CD8-positive, alpha-beta memory T cell (primary cell): ENCODE data around the gene KLHDC2. TPM values are rescaled to one million over a fixed set of nuclear protein-coding genes. Genes with fewer than 3 reads are reported as not detected.
"Not testable (repeated sequence)": the region's sequence is repeated elsewhere in the genome, so short reads cannot be mapped to it uniquely, and the experiment has no call there.

ENCODE experiments used
- CTCF ChIA-PET: fragments of 350-600 bp; sonication (Branson Sonifier 250); formaldehyde crosslinking; loops from one replicate; lab custom pipeline; 2021; ENCODE audit warnings: antibody characterized with exemption; lab: Charles Lee
- POLR2A ChIA-PET: fragments of 350-600 bp; sonication (Branson Sonifier 250); formaldehyde crosslinking; loops from one replicate; lab custom pipeline; 2021; ENCODE audit warnings: antibody characterized with exemption; lab: Charles Lee
- DNase-seq, 5 donors: peaks; one replicate each; pipeline versions ENCODE4 v3.0.0 to v3.0.0-alpha.2; 2020 to 2022; ENCODE audit warnings: mixed read lengths in 1 of 5
- H3K27ac ChIP-seq: one replicate; pipeline ENCODE4 v1.7.0; 2013; ENCODE audit warnings: low read depth, mild to moderate bottlenecking, low read length, moderate library complexity
- H3K27me3 ChIP-seq: 2 replicates; pipeline ENCODE4 v1.7.0; 2013; ENCODE audit warnings: low read length, mild to moderate bottlenecking; ENCODE audit not compliant: insufficient read depth, poor library complexity, severe bottlenecking
- H3K36me3 ChIP-seq: 2 replicates; pipeline ENCODE4 v1.7.0; 2013; ENCODE audit warnings: mild to moderate bottlenecking, low read length, moderate library complexity; ENCODE audit not compliant: insufficient read depth
- H3K4me1 ChIP-seq: 2 replicates; pipeline ENCODE4 v1.7.0; 2013; ENCODE audit warnings: mild to moderate bottlenecking, low read length, moderate library complexity; ENCODE audit not compliant: insufficient read depth
- H3K4me3 ChIP-seq: 2 replicates; pipeline ENCODE4 v1.7.0; 2013; ENCODE audit warnings: mild to moderate bottlenecking, low read length
- H3K9me3 ChIP-seq: 2 replicates; pipeline ENCODE4 v1.7.0; 2013; ENCODE audit warnings: mild to moderate bottlenecking, low read length
- H3K27ac Mint-ChIP-seq, 8 donors: one replicate each; pipeline ENCODE4 v1.8.0; 2020 to 2021; ENCODE audit warnings: mixed read lengths in 8 of 8, mild to moderate bottlenecking in 6 of 8, inconsistent platforms in 3 of 8, moderate library complexity in 3 of 8
- H3K27me3 Mint-ChIP-seq, 2 donors: one replicate each; pipeline ENCODE4 v1.8.0; 2020 to 2021; ENCODE audit warnings: mixed read lengths in 2 of 2, mild to moderate bottlenecking in 1 of 2, moderate library complexity in 1 of 2
- H3K36me3 Mint-ChIP-seq, 3 donors: one replicate each; pipeline ENCODE4 v1.8.0; 2020 to 2021; ENCODE audit warnings: mixed read lengths in 3 of 3, inconsistent platforms in 1 of 3, mild to moderate bottlenecking in 1 of 3
- H3K4me1 Mint-ChIP-seq, 3 donors: one replicate each; pipeline ENCODE4 v1.8.0; 2020 to 2021; ENCODE audit warnings: mixed read lengths in 3 of 3, inconsistent platforms in 1 of 3, mild to moderate bottlenecking in 1 of 3
- H3K4me3 Mint-ChIP-seq, 7 donors: one replicate each; pipeline ENCODE4 v1.8.0; 2020 to 2021; ENCODE audit warnings: mixed read lengths in 7 of 7, mild to moderate bottlenecking in 6 of 7, moderate library complexity in 4 of 7, inconsistent platforms in 2 of 7
- H3K9me3 Mint-ChIP-seq, 5 donors: one replicate each; pipeline ENCODE4 v1.8.0; 2020 to 2022; ENCODE audit warnings: mixed read lengths in 5 of 5, mild to moderate bottlenecking in 3 of 5, moderate library complexity in 2 of 5, inconsistent platforms in 1 of 5
- polyA plus RNA-seq: library from polyadenylated mRNA; unstranded; fragments of 300-500 nt; fragmentation: Illumina TruSeq; gene quantifications from one replicate; pipeline ENCODE4 v1.2.3, GENCODE V29; 2021
- total RNA-seq, 2 experiments: library from RNA; stranded (reverse); gene quantifications; one replicate each; pipeline ENCODE4 v1.2.3, GENCODE V29; 2021

The KLHDC2 gene
- total and polyA plus RNA-seq, 3 experiments from 2014 or later: 28.9 to 78.7 (median 29.0) TPM

- peak overlapping the region; percentile 96 to 99 (median 98) for H3K4me3 Mint-ChIP-seq
- H3K9me3 Mint-ChIP-seq: peaks cover 0 to 2% (median 0%) of the 10 kb centered on the region in 5 donors
- Histone ChIP-seq H3K27me3 (no peaks in the 10 kb centered on the region), H3K4me3 (peak overlapping the region; percentile 99), H3K4me1 (peaks cover 28% of the 10 kb centered on the region), H3K36me3 (peaks cover 4% of the 10 kb centered on the region), H3K9me3 (no peaks in the 10 kb centered on the region), H3K27ac (peak overlapping the region; percentile 98)
- ChIA-PET CTCF (interaction anchor here (0.7 to 4.5 kb wide), 14 partner anchors 12 to 222 kb away, joined by 3 to 59 read pairs (median 4); partner anchors contain the start of genes DNAAF2, MGAT2, RPL36AL and RPS29), POLR2A (interaction anchor here (0.6 to 3.9 kb wide), 11 partner anchors 16 to 462 kb away, joined by 3 to 52 read pairs (median 5); partner anchors contain the start of genes DNAAF2, LRR1, MGAT2 and NEMF)
- H3K4me1 Mint-ChIP-seq: peaks cover 30 to 45% (median 43%) of the 10 kb centered on the region in 3 donors
- DNase-seq: no peak
- H3K36me3 Mint-ChIP-seq: peaks cover 0 to 26% (median 0%) of the 10 kb centered on the region in 3 donors
- H3K27ac Mint-ChIP-seq: peak overlapping the region; percentile 98 to 100 (median 99)
- peaks cover 0 to 3% of the 10 kb centered on the region in 2 donors for H3K27me3 Mint-ChIP-seq
These were observed 1.2 kb downstream of the KLHDC2 start for GRCh38 chr14:49769171-49769570.

- POLR2A ChIA-PET: interaction anchor here (0.6 to 3.9 kb wide), 7 partner anchors 15 to 462 kb away, joined by 3 to 52 read pairs (median 4); partner anchors contain the start of genes DNAAF2, MGAT2, RPL36AL and SOS2
- H3K9me3 Mint-ChIP-seq: peaks cover 0 to 2% (median 0%) of the 10 kb centered on the region in 5 donors
- no peak overlapping the region for H3K4me3 ChIP-seq
These were observed 1.7 kb downstream of the KLHDC2 start for GRCh38 chr14:49769581-49770211.

GRCh38 chr14:49770212-49770817, 2.4 kb downstream of the KLHDC2 start:
- POLR2A ChIA-PET: interaction anchor here (0.9 to 3.9 kb wide), 3 partner anchors 135 to 349 kb away, joined by 3 to 52 read pairs (median 3); partner anchors contain the start of gene DNAAF2
- no peak for DNase-seq
- H3K36me3 Mint-ChIP-seq: peaks cover 0 to 37% (median 0%) of the 10 kb centered on the region in 3 donors
- H3K36me3 ChIP-seq: peaks cover 7% of the 10 kb centered on the region
- peaks cover 0 to 2% (median 0%) of the 10 kb centered on the region in 5 donors for H3K9me3 Mint-ChIP-seq
- peaks cover 0 to 3% of the 10 kb centered on the region in 2 donors for H3K27me3 Mint-ChIP-seq
- H3K4me1 ChIP-seq: peaks cover 28% of the 10 kb centered on the region
- H3K27me3 ChIP-seq: no peaks in the 10 kb centered on the region
- no peak overlapping the region for H3K4me3 ChIP-seq
- CTCF ChIA-PET: interaction anchor here (1.6 to 4.5 kb wide), 3 partner anchors 10 to 184 kb away, joined by 4 to 59 read pairs (median 20); partner anchors contain the start of genes DNAAF2 and RPS29
- peak overlapping the region; percentile 29 to 99 (median 66) for H3K4me3 Mint-ChIP-seq
- peak overlapping the region; percentile 26 to 100 (median 98) for H3K27ac Mint-ChIP-seq
- H3K27ac ChIP-seq: no peak overlapping the region
- peaks cover 36 to 56% (median 54%) of the 10 kb centered on the region in 3 donors for H3K4me1 Mint-ChIP-seq
- H3K9me3 ChIP-seq: no peaks in the 10 kb centered on the region

More at GRCh38 chr14:49769581-49770211, 1.7 kb downstream of the KLHDC2 start:
- H3K36me3 ChIP-seq: peaks cover 7% of the 10 kb centered on the region
- Mint-ChIP-seq H3K27me3 (peaks cover 0 to 3% of the 10 kb centered on the region in 2 donors), H3K36me3 (peaks cover 0 to 31% (median 0%) of the 10 kb centered on the region in 3 donors), H3K27ac (peak overlapping the region; percentile 26 to 100 (median 99)), H3K4me3 (peak overlapping the region; percentile 96 to 99 (median 98)), H3K4me1 (peaks cover 33 to 50% (median 47%) of the 10 kb centered on the region in 3 donors)
- no peak overlapping the region for H3K27ac ChIP-seq
- CTCF ChIA-PET: interaction anchor here (0.7 to 4.5 kb wide), 9 partner anchors 12 to 221 kb away, joined by 3 to 59 read pairs (median 7); partner anchors contain the start of genes DNAAF2, MGAT2, RPL36AL and RPS29
- H3K4me1 ChIP-seq: peaks cover 28% of the 10 kb centered on the region
- no peak for DNase-seq
- no peaks in the 10 kb centered on the region for H3K9me3 ChIP-seq
- no peaks in the 10 kb centered on the region for H3K27me3 ChIP-seq

- H3K36me3 ChIP-seq, POLR2A ChIA-PET, H3K27ac ChIP-seq, H3K4me3 ChIP-seq, DNase-seq, H3K27me3 ChIP-seq, H3K4me3 Mint-ChIP-seq, H3K27me3 Mint-ChIP-seq, H3K9me3 Mint-ChIP-seq, H3K9me3 ChIP-seq: not testable (repeated sequence)
- peaks cover 0 to 44% (median 2%) of the 10 kb centered on the region in 3 donors for H3K36me3 Mint-ChIP-seq
- CTCF ChIA-PET: interaction anchor here (1.2 to 2.2 kb wide), 4 partner anchors 9 to 138 kb away, joined by 3 to 7 read pairs (median 4); no protein-coding TSS in a partner anchor
- peaks cover 39 to 61% (median 60%) of the 10 kb centered on the region in 3 donors for H3K4me1 Mint-ChIP-seq
- H3K27ac Mint-ChIP-seq: peak overlapping the region in 6 of 8 donors; percentile 0 to 99 (median 62)
- H3K4me1 ChIP-seq: peaks cover 26% of the 10 kb centered on the region
These were observed 3.7 kb downstream of the KLHDC2 start for GRCh38 chr14:49771691-49772090.

- no peaks in the 10 kb centered on the region for H3K9me3 ChIP-seq
- H3K4me3 Mint-ChIP-seq: peak overlapping the region in 1 of 7 donors; percentile 41
- peaks cover 17% of the 10 kb centered on the region for H3K36me3 ChIP-seq
- peaks cover 17% of the 10 kb centered on the region for H3K4me1 ChIP-seq
- peaks cover 0 to 58% (median 6%) of the 10 kb centered on the region in 3 donors for H3K36me3 Mint-ChIP-seq
- H3K27ac ChIP-seq: no peak overlapping the region
- DNase-seq: no peak
- H3K27me3 ChIP-seq: no peaks in the 10 kb centered on the region
- peaks cover 28 to 47% (median 44%) of the 10 kb centered on the region in 3 donors for H3K4me1 Mint-ChIP-seq
- peak overlapping the region in 5 of 8 donors; percentile 24 to 77 (median 58) for H3K27ac Mint-ChIP-seq
- H3K4me3 ChIP-seq: no peak overlapping the region
- H3K9me3 Mint-ChIP-seq: no peaks in the 10 kb centered on the region
- ChIA-PET POLR2A (interaction anchor here (0.6 to 1.0 kb wide), 2 partner anchors 140 to 182 kb away, joined by 4 read pairs; no protein-coding TSS in a partner anchor), CTCF (interaction anchor here (1.0 kb wide), 1 partner anchor 35 kb away, joined by 3 read pairs; no protein-coding TSS in a partner anchor)
- H3K27me3 Mint-ChIP-seq: no peaks in the 10 kb centered on the region
These were observed 6.2 kb downstream of the KLHDC2 start for GRCh38 chr14:49774106-49774505.

GRCh38 chr14:49778421-49778820, 10.5 kb downstream of the KLHDC2 start:
- no peaks in the 10 kb centered on the region for H3K9me3 Mint-ChIP-seq
- Histone ChIP-seq H3K9me3 (no peaks in the 10 kb centered on the region), H3K36me3 (peaks cover 40% of the 10 kb centered on the region), H3K27ac (no peak overlapping the region), H3K4me3 (no peak overlapping the region), H3K27me3 (no peaks in the 10 kb centered on the region), H3K4me1 (no peaks in the 10 kb centered on the region)
- no peak overlapping the region for H3K4me3 Mint-ChIP-seq
- no peak for DNase-seq
- POLR2A ChIA-PET: no interaction called here
- H3K4me1 Mint-ChIP-seq: peaks cover 10 to 23% (median 18%) of the 10 kb centered on the region in 3 donors
- peaks cover 3 to 83% (median 23%) of the 10 kb centered on the region in 3 donors for H3K36me3 Mint-ChIP-seq
- CTCF ChIA-PET: no interaction called here
- H3K27me3 Mint-ChIP-seq: no peaks in the 10 kb centered on the region
- H3K27ac Mint-ChIP-seq: no peak overlapping the region

- CTCF ChIA-PET: interaction anchor here (0.6 to 2.0 kb wide), 3 partner anchors 10 to 331 kb away, joined by 3 to 9 read pairs (median 4); partner anchors contain the start of gene KLHDC2
- not testable (repeated sequence) for H3K9me3 ChIP-seq, H3K4me3 Mint-ChIP-seq, H3K4me1 Mint-ChIP-seq, H3K27ac ChIP-seq, H3K4me1 ChIP-seq, H3K9me3 Mint-ChIP-seq, H3K27me3 ChIP-seq, DNase-seq, H3K4me3 ChIP-seq, H3K27me3 Mint-ChIP-seq
- POLR2A ChIA-PET: interaction anchor here (0.6 kb wide), 1 partner anchor 17 kb away, joined by 3 read pairs; no protein-coding TSS in a partner anchor
- H3K27ac Mint-ChIP-seq: peak overlapping the region in 1 of 8 donors; percentile 2
- H3K36me3 Mint-ChIP-seq: peaks cover 3 to 90% (median 29%) of the 10 kb centered on the region in 3 donors
- H3K36me3 ChIP-seq: peaks cover 43% of the 10 kb centered on the region
These were observed 13.1 kb downstream of the KLHDC2 start for GRCh38 chr14:49781040-49781439.
